Large intestine (tissue), 3 donors: ENCODE results near the gene CSNK1E. TPM values are rescaled to one million over a fixed set of nuclear protein-coding genes. Genes with fewer than 3 reads are reported as not detected.

ENCODE experiments used
- DNase-seq, 2 donors: peaks; one replicate each; pipeline versions ENCODE4 v3.0.0 to v3.0.0-alpha.2; 2013
- H3K27ac ChIP-seq: one replicate; pipeline ENCODE4 v1.5.1; 2013; ENCODE audit warnings: low read length
- H3K27me3 ChIP-seq: 2 replicates; pipeline ENCODE4 v1.6.1; 2013; ENCODE audit warnings: low read length; ENCODE audit not compliant: control insufficient read depth, insufficient read depth
- H3K36me3 ChIP-seq: 2 replicates; pipeline ENCODE4 v1.6.1; 2013; ENCODE audit warnings: low read length; ENCODE audit not compliant: control insufficient read depth, insufficient read depth
- H3K4me1 ChIP-seq: one replicate; pipeline ENCODE4 v1.6.1; 2013; ENCODE audit warnings: low read length; ENCODE audit not compliant: control insufficient read depth, insufficient read depth
- H3K4me3 ChIP-seq: one replicate; pipeline ENCODE4 v1.5.1; 2013; ENCODE audit warnings: low read length
- H3K9me3 ChIP-seq: one replicate; pipeline ENCODE4 v1.6.1; 2013; ENCODE audit warnings: mild to moderate bottlenecking, low read depth, low read length, moderate library complexity; ENCODE audit not compliant: control insufficient read depth
- WGBS: methylation state at CpG from one replicate; pipeline ENCODE4 v1.1.5; 2013; ENCODE audit warnings: low lambda C conversion rate; ENCODE audit not compliant: insufficient coverage; 5-methylcytosine and 5-hydroxymethylcytosine counted together
- polyA plus RNA-seq: library from polyadenylated mRNA; unstranded; fragments of 120-200 nt; gene quantifications from one replicate; pipeline ENCODE4 v1.2.1, GENCODE V29; 2013

The CSNK1E gene
- polyA plus RNA-seq, 1 donor: 125 TPM

DNA sequence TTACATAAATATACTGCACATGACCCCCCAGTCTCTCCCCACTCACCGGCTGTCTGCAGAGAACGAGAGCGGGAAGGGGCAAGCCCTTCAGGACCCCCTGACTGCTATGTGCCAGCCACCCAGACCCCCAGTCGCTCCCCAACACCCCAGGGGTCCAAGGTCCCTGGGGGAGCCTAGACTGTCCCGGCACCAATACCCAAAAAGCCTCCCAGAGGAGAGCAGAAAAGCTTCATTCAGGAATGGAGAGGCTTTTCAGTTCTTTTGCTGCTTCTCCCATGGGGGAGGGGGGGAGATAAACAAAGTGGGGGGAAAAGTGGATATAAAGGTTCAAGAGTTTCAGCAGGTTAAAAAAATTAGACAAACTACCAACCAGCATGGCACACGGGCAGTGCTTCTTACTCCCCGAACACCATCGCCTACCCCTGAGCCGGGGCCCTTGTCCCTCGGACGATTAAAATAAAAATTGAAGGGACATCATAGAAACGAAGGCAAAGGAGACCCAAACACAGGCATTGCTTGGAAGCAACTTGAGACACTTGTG lies 1.3 kb downstream of the CSNK1E start:
- Histone ChIP-seq H3K36me3 (peaks cover 26% of the 10 kb centered on the region), H3K4me3 (peak overlapping the region; percentile 71), H3K9me3 (no peaks in the 10 kb centered on the region), H3K4me1 (peaks cover 31% of the 10 kb centered on the region), H3K27ac (peak overlapping the region; percentile 93), H3K27me3 (no peaks in the 10 kb centered on the region)
- DNase-seq: peak in 1 of 2 donors; percentile 38
- WGBS: 20% methylated on average over 1 of the region's 12 CpGs

DNA sequence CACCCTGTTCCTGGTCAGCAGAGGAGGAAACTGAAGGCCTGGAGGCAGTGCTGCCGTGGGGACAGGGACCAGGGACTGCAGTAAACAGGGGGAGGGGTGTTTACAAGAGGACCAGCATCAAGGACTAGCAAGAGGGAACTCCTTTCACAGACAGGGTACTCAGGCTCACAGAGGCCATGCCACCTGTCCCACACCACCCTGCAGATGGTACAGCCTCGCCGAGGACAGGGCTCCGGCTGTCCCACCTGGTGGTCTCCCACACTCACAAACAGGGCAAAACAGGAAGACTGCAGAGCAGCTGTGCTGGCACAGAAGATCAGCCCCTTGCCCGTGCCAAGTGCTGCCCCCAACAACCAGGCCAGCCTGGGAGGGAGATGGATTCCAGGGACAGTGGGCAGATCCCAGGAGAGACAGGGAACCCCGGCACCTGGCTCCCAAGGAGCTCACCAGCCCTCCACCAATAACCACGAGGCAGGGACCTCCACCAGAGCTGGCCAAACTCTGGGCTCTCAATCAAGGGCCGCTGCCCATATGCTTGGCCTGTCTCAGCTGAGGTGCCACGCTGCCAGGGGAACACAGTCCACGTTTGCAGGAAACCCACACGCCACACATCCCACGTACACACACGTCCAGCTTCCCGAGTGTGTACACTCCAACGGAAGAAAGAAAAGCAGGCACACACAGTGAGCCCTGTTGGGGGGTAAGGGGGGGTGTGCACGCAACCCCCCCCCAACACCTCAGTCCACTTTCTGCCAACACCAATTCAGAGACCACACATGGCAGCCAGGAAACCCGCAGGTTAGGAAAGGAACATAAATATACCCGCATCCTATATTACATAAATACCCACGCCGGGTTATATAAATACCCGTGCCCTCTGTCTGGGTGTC lies 2.1 kb downstream of the CSNK1E start:
- Histone ChIP-seq H3K27me3 (no peaks in the 10 kb centered on the region), H3K9me3 (no peaks in the 10 kb centered on the region), H3K27ac (peak overlapping the region; percentile 93), H3K4me3 (peak overlapping the region; percentile 71), H3K36me3 (peaks cover 32% of the 10 kb centered on the region), H3K4me1 (peaks cover 32% of the 10 kb centered on the region)
- no CpG with 5 or more reads among the region's 21 CpGs for WGBS
- peak in 1 of 2 donors; percentile 32 for DNase-seq

DNA sequence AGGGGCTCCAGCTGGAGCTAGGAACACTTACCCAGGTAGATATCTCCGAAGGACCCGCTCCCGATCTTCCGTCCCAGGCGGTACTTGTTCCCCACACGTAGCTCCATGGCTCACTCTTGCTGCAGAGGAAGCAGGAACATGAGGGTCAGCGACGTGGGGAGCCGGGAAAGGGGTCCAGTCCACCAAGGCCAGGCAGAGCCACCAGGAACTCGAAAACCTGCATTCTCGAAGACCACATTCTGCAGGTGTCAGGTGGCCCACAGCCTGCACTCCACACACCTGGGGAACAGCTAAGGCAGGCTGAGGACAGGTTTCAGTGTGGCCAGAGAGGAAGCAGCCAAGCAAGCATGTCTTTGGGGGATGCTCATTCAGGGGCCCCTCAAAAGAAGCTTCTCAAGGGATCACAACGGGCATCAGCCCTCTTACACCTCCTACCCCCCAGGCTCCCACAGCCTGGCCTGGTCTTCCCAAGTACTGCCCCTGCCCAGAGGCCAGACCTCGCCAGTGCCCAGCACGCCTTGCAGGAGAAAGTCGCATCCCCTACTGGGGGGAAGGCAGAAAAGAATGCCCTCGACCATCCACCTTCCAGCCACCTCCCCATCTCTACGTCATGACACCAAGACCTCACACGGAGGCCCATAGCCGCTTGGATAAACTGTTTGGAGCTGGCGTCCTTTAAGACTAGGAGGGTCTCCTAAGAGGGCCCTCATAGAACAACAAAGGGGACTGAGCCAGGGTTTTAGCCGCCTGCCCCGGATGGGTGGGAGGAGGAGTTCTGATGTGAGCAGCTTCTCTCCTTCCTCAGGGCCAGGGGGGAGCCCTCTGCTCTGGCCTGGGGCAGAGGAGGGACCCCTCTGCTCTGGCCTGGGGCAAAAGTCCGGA lies 2.9 kb downstream of the CSNK1E start:
- Histone ChIP-seq H3K27ac (peak overlapping the region; percentile 93), H3K9me3 (no peaks in the 10 kb centered on the region), H3K27me3 (no peaks in the 10 kb centered on the region), H3K36me3 (peaks cover 37% of the 10 kb centered on the region), H3K4me3 (peak overlapping the region; percentile 71), H3K4me1 (peaks cover 32% of the 10 kb centered on the region)
- DNase-seq: peak in 1 of 2 donors; percentile 41
- WGBS: no CpG with 5 or more reads among the region's 23 CpGs

DNA sequence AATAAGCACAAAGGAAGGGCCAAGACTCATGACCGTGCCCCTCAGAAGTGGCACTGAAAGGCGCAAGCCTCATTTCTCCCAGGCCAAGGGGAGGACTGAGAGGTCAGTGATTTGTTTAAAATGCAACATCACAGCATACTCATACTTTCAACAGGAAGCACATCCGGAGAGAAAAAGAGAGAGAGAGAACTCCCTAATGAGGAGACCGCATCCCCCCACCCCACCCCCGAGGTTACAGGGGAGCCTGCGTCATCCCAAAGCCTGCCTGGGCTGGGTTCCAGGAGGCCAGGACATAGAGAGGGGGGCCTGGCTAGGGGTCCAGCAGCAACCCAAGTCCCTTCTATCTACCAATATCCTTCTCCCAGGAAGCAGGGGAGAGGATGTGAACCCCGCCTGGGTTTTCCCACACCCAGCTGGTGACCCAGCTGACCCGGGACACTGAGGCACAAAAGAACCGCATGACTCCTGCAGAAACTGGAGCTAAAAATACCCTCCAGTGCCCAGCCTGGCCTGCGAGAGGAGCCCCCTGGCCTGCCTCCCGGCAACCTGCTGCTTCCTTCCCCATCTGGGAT lies 3.8 kb downstream of the CSNK1E start:
- Histone ChIP-seq H3K27ac (peak overlapping the region; percentile 93), H3K9me3 (no peaks in the 10 kb centered on the region), H3K27me3 (no peaks in the 10 kb centered on the region), H3K4me1 (peaks cover 28% of the 10 kb centered on the region), H3K4me3 (no peak overlapping the region), H3K36me3 (peaks cover 45% of the 10 kb centered on the region)
- WGBS: no CpG with 5 or more reads among the region's 11 CpGs
- DNase-seq: peak; percentile 62 to 67

DNA sequence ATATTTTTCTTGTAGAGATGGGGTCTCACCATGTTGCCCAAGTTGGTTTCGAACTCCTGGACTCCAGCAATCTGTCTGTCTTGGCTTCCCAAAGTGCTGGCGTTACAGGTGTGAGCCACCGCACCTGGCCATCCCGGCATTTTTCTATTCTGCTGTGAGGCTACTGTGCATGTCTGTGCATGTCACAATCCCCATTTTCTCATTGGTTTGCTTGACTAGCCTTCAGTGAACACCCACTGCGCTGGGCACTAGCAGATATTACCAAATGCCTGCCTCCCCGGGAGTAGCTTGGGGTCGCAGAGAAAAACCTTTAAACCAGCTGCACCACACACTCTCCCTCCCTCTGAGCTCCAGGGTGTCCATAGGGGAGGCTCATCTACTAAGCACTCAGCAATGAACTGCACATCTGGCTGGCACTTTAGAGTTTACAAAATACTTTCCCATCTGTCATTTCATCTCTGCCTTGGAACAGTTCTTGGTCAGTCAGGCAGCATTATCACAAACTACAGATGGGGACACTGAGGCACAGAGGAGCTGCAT lies 4.9 kb downstream of the CSNK1E start:
- H3K27ac ChIP-seq: peak overlapping the region; percentile 62
- no peak for DNase-seq
- no CpG with 5 or more reads among the region's 7 CpGs for WGBS
- no peaks in the 10 kb centered on the region for H3K9me3 ChIP-seq
- H3K4me1 ChIP-seq: peaks cover 18% of the 10 kb centered on the region
- H3K27me3 ChIP-seq: no peaks in the 10 kb centered on the region
- peaks cover 50% of the 10 kb centered on the region for H3K36me3 ChIP-seq
- no peak overlapping the region for H3K4me3 ChIP-seq

DNA sequence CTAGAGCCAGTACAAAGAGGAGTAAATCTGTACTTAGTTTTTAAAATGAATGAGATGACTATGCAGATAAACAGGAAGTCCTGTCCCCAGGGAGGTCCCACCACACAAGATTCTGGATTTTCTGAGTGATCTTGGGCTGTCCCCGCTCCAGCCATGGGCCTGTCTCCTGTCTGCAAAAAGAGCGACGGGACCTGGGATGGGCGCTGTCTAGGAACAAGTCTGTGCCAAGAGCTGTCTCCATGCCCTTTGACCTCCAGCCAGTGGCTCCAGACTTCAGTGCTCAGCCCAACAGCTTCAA lies 6.0 kb downstream of the CSNK1E start:
- peaks cover 50% of the 10 kb centered on the region for H3K36me3 ChIP-seq
- no peak overlapping the region for H3K27ac ChIP-seq
- no peak overlapping the region for H3K4me3 ChIP-seq
- no peak for DNase-seq
- H3K4me1 ChIP-seq: peaks cover 18% of the 10 kb centered on the region
- no peaks in the 10 kb centered on the region for H3K9me3 ChIP-seq
- H3K27me3 ChIP-seq: no peaks in the 10 kb centered on the region
- WGBS: no CpG with 5 or more reads among the region's 4 CpGs

DNA sequence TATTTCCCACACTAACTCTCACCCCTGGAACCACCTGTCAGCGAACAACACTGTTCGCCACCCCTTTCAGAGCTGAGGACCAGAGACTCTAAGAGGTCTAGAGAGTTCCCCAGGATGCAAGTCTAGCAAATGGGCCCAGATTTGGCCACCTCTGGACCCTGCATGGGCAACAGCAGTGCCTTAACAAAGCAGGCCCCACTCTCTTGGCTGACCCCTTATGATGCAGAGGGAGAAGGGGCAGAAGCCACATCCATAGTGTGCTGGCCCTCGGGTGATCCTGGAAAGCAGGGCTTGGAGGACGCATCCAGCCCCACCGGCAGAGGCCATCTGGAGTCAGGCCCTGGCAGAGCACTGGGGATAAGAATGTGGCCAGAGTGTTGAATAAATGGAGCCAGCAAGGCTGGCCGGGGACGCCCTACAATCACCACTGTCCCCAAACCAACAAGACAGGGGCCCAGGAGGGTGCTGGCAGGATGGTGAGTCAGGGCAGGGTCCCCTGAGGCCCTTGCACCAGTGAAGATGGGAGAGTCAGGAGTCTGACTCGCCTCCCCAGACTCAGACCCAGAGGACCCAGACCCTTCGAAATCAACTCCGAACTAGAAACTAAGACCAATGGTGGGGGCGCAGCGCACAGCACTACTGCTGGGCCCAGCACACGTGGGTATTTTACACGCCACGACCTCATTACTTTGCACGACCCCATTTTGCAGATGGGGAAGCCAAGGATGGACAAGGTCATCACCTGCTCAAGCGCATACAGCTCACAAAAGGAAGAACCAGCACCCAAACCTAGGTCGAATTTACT lies 6.5 kb downstream of the CSNK1E start:
- 100% methylated on average over 1 of the region's 18 CpGs for WGBS
- Histone ChIP-seq H3K4me1 (peaks cover 24% of the 10 kb centered on the region), H3K36me3 (peaks cover 50% of the 10 kb centered on the region), H3K9me3 (no peaks in the 10 kb centered on the region), H3K27me3 (no peaks in the 10 kb centered on the region), H3K27ac (no peak overlapping the region), H3K4me3 (no peak overlapping the region)
- DNase-seq: no peak

DNA sequence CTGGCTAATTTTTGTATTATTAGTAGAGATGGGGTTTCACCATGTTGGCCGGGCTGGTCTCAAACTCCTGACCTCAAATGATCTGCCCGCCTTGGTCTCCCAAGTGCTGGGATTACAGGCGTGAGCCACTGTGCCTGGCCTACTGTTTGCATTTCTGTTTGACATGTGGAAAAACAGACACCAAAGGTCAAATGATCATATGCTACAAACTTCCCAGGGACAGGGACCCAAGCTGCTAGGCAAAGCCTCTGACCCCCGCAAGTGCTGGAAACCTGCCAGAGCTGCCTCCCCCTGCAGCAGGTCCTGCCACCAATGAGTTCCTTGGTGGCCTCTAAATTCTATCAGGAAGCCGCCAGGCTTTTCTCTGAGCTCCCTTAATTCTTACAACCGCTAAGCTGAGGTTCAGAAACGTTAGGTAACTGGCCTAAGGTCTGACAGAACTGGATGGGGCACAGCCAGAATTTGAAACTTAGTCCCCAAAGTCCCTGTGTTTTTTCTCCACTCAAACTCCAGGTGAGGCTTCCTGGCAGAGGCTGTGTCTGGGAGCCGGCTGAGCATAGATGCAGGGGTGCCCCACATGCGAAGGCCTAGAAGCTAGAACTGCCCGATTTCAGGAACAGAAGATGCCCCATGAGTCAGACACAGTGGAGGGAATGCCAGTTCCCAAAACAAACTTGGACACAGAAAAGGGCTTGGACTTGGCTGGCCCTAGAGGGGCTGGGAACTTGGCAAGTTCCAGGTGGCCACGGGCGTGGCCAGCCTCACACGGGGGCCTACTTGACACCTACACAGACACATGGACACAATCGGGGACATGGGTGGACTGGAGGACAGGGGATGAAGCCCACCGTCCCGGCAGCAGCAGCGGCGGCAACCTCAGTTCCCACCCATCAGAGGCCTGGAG lies 7.4 kb downstream of the CSNK1E start:
- Histone ChIP-seq H3K27ac (no peak overlapping the region), H3K4me1 (peaks cover 29% of the 10 kb centered on the region), H3K36me3 (peaks cover 50% of the 10 kb centered on the region), H3K27me3 (no peaks in the 10 kb centered on the region), H3K4me3 (no peak overlapping the region), H3K9me3 (no peaks in the 10 kb centered on the region)
- no peak for DNase-seq
- no CpG with 5 or more reads among the region's 18 CpGs for WGBS
